ENCODE data around the gene LDHD.
"Not testable (repeated sequence)": the region's sequence is repeated elsewhere in the genome, so short reads cannot be mapped to it uniquely, and the experiment has no call there.

Gene LDHD

DNA sequence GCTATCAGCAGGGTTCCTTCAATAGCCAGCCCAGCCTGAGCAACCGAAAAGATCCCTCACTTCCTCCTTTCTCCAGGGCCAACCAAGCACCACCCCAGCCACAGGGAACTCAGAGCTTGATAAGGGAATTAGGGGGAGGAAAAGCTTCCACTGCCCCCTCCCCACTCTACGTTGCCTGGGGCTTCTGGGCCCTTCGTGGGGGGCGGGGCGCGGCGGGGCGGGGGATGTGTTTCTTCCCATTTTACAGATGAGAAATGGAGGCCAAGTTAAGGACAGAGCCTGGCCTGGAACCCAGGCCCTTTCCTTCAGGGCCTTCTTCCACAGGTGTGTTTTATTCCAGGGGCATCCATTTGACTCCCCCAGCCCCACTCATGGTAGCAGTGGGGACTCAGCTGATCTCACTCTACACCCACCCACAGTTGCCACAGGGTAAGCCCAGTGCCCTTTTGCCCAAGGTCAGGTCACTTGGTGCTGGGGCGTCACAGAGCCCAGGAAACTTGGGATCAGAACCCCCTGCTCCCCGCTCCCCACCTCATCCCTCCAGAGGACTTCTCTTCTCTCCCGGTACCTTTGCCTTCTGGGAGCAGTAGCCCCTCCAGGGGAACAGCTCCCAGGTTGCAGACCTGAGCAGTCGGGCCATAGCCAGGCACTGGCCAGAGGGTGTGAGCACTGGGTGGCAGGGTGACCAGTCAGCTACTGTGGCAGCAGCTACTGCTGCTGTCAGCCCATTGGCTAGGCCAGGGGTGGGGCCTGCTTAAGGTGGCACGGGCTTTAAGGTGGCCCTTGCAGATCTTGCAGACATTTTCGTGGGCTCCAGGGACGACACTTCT, at the start of gene LDHD:
TSS of gene LDHD (minus strand) at position 700 of the 830 bp plus-strand sequence. CDS start at position 640, 60 bp downstream.
- DNase-seq, result peak in 1 of 2 donors; percentile 34

DNA sequence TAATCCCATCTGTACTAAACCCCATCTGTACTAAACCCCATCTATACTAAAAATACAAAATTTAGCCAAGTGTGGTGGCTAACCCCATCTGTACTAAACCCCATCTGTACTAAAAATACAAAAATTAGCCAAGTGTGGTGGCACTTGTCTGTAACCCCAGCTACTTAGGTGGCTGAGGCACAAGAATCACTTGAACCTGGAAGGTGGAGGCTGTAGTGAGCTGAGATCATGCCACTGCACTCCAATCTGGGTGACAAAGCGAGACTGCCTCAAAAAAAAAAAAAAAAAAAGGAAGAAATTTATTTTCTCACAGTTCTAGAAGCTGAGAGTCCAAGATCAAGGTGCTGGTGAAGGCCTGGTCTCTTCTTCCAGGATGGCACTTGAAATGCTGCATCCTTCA, 43.8 kb upstream of the LDHD start:
- no peak for DNase-seq

DNA sequence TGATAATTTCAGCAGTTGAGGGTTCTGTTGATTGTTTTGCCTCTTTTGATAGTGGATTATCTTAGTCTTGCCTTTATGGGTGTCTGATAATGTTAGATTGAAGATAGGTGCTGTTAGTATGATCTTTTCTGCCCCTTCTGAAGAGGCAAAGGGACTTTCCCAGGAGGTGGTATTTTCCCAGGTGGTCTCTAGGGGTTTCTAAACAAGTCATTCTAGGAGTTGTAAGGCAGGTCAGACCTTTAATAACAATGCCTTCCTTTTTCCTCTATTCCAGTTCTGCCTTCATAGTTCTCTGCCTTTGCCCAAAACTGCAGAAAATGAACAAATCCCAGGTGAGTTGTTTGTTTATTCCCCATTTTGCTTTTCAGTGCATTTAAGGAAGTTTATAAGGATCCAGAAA, 36.1 kb upstream of the LDHD start:
- no peak for DNase-seq

DNA sequence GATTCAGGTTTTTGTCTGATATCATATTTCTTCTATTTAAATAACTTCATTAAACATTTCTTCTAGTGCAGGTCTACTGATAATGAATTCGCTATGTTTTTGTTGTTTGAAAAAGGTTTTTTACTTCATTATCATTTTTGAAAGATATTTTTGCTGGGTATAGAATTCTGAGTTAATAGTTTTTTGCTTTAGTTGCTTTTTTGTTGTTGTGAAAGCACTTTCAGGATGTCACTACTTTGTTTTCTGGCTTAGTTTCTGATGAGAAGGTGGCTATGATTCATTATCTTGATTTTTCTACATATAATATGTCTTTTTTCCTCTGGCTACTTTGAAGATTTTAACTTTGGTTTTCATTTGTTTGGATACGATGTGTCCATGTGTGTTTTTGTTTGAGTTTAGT, 35.2 kb upstream of the LDHD start:
- no peak for DNase-seq

DNA sequence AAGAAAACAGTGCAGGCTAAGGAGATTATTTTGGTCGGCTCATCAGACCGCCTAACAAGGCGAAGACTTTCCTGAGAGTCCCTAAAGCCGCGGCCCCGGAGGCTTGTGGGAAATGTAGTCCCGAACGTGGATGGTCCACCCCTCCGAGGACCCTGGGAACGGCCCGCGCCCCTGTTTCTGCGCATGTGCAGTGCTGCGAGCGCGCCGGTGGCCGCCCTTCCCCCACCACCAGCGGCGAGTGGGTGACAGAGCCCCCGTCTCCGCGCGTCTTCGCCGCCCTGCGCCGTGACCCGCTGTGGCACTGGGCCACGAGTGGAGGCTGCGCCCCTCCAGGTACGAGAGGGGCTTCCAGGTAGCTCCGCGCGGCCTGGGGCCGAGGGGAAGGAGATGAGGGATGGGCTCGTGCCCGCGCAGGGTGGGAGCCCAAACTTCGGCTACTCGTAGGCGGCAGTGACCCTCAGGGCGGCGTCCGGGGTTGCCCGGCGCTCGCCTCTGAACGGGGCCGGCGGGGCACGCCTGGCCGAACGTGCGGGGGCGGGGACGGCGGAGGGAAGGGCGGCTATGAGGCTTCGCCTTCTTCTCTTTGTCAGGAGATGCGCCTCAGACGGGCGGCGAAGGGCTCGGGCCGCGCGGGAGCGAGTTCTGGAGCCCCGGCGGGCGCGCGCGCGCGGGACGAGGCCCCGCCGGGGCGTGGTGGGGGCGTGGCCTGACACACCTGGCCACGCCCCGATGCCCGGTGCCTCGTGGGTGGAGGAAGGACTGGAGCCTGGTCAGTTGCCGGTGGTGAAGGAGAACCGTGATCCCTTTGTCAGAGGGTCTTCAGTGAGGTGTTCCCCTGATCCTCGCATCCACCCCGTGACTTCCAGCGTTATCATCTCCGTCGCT, 32.0 kb upstream of the LDHD start, which contains the start of gene ZFP1:
TSS of gene ZFP1 (plus strand) at position 214 of the 885 bp plus-strand sequence. CDS start 4,428 bp downstream, outside the sequence.
- peak; percentile 93 to 96 for DNase-seq

DNA sequence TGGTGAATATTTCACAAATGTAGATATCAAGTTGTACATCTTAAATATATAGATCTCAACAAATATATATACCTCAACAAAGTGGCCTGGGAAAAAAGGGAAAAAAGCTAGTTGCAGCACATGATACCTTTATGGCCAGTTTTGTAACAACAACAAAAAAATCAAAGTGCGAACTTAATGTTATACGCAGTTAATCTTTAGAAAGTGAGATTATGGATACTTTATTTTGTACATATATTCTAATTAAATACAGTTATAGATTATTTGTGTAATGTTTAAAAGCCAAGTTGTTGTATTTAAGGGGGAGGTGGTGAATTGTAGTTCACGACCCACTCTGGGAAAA, 31.4 kb upstream of the LDHD start:
- no peak for DNase-seq

DNA sequence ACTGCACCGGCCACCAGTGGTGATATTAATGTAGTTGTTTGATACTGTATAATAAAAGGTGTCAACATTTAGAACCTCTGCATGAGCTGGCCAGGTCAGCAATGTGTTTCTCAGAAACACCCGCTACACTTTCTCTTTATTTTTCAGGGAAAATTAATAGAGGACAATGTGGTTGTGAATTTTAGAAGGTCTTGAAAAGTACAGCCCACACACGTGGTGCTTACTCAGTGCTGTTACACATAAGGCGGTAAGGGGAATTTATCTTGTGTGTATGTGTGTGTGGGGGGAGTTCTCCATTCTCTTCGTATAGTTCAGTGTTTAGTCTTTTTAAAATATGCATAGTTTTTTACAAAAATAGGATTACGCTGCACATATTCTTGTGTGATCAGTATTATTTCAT, 27.4 kb upstream of the LDHD start:
- no peak for DNase-seq

DNA sequence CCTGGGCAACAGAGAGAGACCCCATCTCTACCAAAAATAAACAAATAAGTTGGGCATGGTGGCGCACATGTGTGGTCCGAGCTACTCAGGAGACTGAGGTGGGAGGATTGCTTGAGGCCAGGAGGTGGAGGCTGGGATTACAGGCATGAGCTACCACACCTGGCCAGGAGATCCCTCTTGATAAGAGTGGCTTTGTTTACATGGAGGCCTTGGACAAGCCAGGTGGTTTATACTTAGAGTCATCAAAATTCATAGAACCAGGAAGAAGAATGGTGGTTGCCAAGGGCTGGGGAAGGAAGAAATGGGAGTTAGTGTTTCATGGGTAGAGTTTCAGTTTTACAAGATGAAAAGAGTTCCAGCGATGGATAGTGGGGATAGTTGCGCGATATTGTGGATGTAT, 22.9 kb upstream of the LDHD start:
- DNase-seq, result no peak

DNA sequence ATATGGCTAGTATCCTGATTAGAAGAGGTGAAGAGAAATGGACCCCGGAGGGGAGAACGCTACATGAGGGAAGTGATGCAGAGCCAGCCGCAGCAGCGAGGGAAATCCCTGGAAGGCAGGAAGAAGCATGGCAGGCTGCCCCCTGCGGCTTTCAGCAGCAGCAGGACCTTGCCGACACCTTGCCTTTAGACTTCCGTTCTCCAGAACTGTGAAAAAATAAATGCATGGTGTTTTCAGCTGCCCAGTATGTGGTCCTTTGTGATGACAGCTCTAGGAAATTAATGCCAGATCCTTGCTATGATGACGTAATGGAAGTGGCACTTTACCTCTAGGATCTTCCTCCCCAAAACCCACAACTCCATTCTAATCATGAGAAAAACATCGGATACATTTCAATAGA, 22.1 kb upstream of the LDHD start:
- no peak for DNase-seq

DNA sequence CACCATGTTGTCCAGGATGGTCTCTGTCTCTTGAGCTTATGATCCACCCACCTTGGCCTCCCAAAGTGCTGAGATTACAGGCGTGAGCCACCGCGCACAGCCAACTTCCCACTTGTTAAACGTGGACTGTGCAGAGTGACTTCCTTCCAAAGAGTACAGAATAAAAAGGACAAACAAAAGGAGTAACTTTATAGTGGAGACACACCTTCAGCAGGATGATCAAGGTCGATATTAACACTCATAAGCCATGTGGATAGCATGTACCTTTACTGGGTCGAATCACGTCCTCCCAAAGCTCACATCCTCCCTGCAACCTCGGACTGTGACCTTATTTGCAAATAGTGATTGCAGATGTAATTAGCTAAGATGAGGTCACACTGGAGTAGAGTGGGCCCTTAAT, 21.7 kb upstream of the LDHD start:
- no peak for DNase-seq

DNA sequence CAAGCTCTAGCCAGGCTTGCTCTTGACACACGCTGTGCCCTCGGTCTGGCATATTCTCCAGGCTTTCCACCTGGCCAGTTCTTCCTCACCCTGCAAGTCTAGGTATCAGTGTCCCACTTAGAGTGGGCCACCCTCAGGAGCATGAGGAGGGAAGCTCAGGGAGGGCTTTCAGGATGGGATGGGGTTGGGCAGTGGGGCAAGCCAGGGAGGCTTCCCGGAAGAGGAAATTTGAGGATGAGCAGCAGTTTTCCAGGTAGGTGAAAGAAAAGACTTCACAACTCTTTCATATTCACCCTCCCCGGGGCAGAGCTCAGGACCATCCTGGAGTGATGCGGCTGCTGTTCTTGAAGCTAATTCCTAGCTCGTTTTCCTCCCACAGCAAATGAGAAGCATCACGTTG, 14.5 kb upstream of the LDHD start:
- DNase-seq, result no peak

DNA sequence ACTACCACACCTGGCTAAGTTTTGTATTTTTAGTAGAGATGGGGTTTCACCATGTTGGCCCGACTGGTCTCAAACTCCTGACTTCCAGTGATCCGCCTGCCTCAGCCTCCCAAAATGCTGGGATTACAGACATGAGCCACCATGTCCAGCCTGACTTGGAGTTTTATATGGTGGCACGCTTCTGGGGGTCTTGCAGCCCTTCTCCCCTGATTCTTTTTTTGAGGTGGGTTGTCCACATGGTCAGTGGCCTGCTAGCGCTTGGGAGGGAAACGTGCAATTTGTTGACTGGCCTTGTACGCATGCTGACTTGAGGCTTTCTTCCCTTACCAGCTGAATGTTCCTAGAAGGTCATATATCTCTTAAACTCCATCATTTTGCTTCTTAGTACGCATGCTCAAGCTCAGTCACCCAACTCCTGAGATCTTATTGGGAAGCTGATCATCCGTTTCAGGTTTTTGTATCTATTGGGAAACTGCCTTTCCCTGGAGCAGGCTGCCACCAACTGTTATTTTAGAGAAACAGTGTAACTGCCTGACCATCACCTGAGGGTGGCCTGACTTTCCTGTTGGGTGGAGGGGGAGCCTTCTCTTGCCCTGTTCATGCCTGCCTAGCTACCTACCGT, 13.7 kb upstream of the LDHD start:
- no peak for DNase-seq

DNA sequence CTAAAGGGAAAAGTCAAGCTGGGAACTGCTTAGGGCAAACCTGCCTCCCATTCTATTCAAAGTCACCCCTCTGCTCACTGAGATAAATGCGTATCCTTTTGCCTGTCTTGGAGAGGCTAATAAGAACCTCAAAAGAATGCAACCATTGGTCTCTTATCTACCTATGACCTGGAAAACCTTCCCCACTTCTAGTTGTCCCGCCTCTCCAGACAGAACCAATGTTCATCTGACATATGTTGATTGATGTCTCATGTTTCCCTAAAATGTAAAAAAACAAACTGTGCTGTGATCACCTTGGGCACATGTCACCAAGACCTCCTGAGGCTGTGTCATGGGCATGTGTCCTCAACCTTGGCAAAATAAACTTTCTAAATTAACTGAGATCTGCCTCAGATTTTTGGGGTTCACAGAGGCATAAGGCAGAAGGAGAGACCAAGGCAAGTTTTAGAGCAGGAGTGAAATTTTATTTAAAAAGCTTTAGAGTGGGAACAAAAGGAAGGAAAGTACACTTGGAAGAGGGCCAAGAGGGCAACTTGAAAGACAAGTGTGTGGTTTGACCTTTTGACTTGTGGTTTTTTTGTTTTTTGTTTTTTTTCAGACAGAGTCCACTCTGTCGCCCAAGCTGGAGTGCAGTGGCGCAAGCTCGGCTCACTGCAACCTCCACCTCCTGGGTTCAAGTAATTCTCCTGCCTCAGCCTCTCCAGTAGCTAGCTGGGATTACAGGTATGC, 13.0 kb upstream of the LDHD start:
- not testable (repeated sequence) for DNase-seq

DNA sequence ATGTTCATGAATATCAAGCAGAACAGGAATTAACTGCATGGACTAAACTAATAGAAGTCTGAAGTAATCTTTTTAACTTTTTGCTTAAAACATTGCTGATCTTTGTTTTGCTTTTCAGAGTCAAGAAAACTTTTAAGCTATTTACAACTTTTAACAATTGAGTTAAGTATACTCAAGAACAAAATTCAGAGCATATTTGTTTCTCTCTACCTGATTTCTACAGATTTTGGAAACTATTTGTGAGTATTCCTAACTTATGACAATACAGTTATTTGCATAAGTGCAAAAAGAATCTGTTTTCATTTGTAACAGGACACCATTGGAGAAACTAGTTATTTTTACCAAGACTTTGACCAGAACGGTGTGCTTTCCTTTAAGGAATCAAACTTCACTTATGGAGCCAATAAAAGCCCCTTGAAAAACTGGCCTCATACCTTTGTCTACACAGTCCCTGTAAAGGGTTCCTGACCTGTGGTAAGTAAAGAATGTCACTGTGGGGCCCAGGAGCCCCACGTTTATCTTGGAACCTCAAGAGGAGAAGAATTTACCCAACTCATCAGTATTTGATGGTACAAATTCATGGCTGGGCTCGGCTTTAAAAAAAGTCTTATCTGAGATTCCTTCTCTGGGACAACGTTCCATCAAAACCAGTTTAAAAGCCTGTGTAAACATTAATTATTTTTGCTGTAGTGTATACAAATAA, 11.3 kb upstream of the LDHD start:
- no peak for DNase-seq

DNA sequence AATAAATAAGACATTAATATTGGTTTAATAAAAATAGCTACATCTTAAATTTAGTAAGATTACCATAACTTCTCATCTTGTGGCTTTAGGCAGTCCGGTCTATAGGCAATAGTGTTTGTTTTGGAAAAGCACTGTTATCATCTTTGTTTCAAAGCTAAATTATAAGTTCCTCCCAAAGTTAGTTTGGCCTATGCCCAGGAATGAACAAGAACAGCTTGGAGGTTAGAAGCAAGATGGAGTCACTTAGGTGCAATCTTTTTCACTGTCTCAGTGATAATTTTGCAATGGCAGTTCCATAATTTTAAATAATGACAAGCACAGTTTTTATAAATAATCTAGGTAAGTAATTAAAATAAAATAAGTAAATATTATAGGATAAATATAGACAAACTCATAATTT, 6.0 kb upstream of the LDHD start:
- no peak for DNase-seq

DNA sequence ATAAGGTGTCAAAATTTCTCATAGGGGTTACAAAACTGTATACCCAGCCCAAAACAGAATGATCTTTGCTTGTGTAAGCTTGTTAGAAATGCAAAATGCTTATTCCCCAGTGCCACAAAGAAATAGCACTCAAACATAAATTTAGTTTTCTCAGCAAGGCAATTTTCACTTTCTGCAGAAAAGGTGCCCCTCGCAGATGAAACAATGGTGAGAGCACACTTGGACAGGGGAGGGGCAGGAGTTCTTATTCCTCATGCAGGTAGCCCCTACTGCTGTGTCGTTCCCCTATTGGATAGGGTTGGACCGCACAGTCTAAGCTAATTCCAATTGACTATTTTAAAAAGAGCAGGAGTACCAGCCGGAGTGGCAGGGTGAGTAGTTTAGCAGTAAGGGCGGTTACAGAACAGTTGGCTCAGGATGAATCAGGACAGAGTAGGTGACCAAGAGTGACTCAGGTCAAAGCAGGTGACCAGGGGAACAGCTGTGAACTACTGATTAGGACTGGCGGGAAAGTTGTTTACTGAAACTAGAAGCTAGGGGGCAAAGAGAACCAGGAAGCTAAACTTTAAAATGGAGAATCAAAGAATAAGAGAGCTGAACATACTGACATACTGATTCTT, 5.5 kb upstream of the LDHD start:
- DNase-seq, result no peak

DNA sequence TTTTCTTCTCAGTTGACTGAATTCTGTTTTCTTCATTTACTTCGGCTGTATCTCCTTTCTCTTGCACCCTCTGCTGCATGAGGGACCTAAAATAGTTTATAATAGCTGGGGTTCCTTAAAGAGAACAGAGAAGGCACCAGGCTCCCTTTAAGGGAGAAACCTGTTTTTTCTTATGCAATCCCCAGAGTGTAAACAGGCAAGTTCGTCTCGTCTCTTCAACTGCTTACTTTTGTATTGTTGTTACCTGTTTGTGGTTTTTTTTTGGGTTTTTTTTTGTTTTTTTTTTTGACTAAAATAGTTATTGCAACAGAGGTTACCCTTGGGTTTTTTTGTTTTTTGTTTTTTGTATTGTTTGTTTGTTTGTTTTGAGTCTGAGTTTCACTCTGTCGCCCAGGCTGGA, 3.7 kb upstream of the LDHD start:
- DNase-seq, result no peak

DNA sequence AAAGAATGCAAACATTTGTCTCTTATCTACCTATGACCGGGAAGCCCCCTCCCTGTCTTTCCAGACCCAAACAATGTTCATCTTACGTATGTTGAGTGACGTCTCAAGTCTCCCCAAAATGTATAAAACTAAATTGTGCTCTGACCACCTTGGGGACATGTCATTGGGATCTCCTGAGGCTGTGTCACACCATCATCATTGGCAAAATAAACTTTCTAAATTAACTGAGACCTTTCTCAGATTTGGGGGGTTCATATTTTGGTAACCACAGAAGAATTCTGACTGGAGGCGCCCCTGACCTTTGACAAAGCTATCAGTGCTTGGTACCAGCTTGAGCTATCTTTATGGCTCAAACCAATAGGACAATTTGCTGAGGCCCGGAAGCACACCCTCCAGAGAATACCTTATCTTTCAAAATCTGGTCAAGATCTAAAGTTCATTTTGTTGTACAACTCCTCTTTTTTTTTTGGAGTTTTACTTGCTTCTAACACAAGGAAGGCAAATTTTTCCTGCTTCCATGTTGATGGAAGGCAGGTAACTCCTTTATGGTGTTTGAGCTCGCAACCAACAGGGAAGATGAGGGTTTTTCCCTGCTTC, 2.5 kb upstream of the LDHD start:
- no peak for DNase-seq

DNA sequence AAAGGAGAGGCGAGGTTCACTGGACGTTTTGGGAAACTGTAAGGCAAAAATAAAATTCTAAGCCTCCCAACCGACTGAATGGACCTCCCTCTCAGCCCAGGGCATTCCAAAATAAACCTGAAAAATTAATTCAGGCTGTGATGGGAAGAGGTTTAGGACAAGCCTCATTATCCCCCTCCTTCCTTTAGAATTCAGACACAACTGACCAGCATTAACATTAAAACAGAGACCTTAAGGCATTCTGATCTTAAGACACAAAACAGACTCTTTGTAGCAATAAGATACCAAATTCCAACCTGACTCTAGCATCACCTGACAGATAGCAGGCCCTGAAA, 298 bp upstream of the LDHD start:
- DNase-seq, result no peak

DNA sequence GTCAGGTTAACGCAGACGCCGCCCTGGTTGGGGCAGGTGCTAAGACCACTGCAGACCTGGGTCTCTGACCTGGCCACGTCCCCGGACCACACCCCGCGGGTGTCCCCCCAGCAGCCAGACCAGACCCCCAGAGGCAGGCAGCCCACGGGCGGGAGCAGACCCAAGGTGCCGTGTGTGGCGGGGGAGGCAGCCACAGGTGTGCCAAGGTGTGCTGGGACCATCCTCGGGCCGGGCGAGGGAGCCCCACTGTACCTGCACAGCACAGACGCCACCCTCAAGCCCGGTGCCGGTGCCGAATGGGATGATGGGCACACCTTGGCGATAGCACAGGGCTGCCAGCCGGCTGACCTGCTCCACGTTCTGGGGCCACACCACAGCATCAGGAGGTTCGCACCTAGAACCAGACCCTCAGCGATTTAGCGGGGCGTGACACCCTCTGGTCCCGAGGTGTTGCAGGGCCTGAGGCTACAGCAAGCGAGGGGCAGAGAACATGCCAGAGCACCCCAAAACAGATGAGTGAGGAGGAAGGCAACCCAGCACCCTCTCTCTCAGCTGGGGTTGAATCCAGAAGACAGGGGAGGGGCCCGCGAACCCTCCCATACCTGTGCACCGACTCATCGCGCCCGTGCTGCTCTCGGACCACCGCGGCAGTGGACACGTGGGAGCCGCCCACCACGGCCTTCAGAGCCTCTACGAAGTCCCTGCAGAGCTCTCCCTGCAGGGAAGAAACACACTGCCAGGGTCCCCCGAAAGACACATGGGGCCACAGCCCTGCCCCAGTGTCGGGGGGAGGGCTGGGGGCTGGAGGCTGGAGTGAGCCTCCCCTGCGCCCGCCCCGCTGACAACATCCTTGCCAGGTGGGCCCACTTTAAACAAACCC, 1.4 kb downstream of the LDHD start:
- DNase-seq, result no peak

Measured in CD4-positive, alpha-beta T cell treated with Interferon alpha-2 for 1 hour (primary cell).